B cell (primary cell): ENCODE measurements around the gene NTM. TPM values are rescaled to one million over a fixed set of nuclear protein-coding genes. Genes with fewer than 3 reads are reported as not detected.

Experiments used
- ATAC-seq: fragments of 200-7000 bp; cut with Tn5 transposase; one replicate; pipeline ENCODE4 v1.10.0; 2021; ENCODE audit warnings: low read depth, mild to moderate bottlenecking, moderate number of reproducible peaks, moderate library complexity
- CTCF ChIA-PET: fragments of 350-600 bp; sonication (Branson Sonifier 250); formaldehyde crosslinking; loops from one replicate; lab custom pipeline; 2021; ENCODE audit warnings: antibody characterized with exemption, inconsistent platforms; lab: Charles Lee
- POLR2A ChIA-PET: fragments of 350-600 bp; sonication (Branson Sonifier 250); formaldehyde crosslinking; loops from one replicate; lab custom pipeline; 2021; ENCODE audit warnings: antibody characterized with exemption; lab: Charles Lee
- DNase-seq: peaks from one replicate; pipeline ENCODE4 v3.0.0; 2013
- H2AFZ ChIP-seq: 2 replicates; pipeline ENCODE4 v1.6.1; 2012; ENCODE audit warnings: mild to moderate bottlenecking, low read depth, low read length; ENCODE audit not compliant: insufficient read depth, poor library complexity, severe bottlenecking
- H3K27ac ChIP-seq, 2 donors: 1 replicate in 1 of 2; 2 replicates in 1 of 2; pipeline ENCODE4 v1.5.1; 2012 to 2013; ENCODE audit warnings: low read length in 2 of 2, mild to moderate bottlenecking in 2 of 2, moderate library complexity in 1 of 2
- H3K27me3 ChIP-seq, 4 experiments: fragments of 200-600 bp in 1 of 4; sonication (generic) in 1 of 4; replicated peaks in 1 of 4; 1 replicate in 2 of 4; 2 replicates in 2 of 4; pipeline versions ENCODE4 v1.6.1 to v1.7.0; 2013 to 2016; ENCODE audit warnings: low read length in 3 of 4, mild to moderate bottlenecking in 2 of 4, mixed read lengths in 1 of 4, moderate library complexity in 1 of 4; ENCODE audit not compliant: insufficient read depth in 4 of 4, control insufficient read depth in 3 of 4; ENCODE audit errors: control extremely low read depth in 1 of 4
- H3K36me3 ChIP-seq, 2 experiments: replicated peaks in 1 of 2; 1 replicate in 1 of 2; 2 replicates in 1 of 2; pipeline versions ENCODE4 v1.6.1 to v1.7.1; 2013; ENCODE audit warnings: low read length in 1 of 2; ENCODE audit not compliant: insufficient read depth in 2 of 2, control insufficient read depth in 1 of 2; ENCODE audit errors: control extremely low read depth in 1 of 2, extremely low read depth in 1 of 2
- H3K4me1 ChIP-seq, 2 donors: fragments of 200-600 bp in 1 of 2; sonication (generic) in 1 of 2; 1 replicate in 1 of 2; 2 replicates in 1 of 2; pipeline versions ENCODE4 v1.5.1 to v1.6.1; 2013 to 2017; ENCODE audit warnings: low read length in 2 of 2; ENCODE audit not compliant: control insufficient read depth in 2 of 2, insufficient read depth in 2 of 2
- H3K4me2 ChIP-seq: replicated peaks from 2 replicates; pipeline ENCODE3; 2012; ENCODE audit warnings: mild to moderate bottlenecking, low read depth, low read length; ENCODE audit not compliant: poor library complexity, severe bottlenecking
- H3K4me3 ChIP-seq, 5 experiments: fragments of 200-600 bp in 1 of 5; sonication (generic) in 1 of 5; 1 replicate in 3 of 5; 2 replicates in 2 of 5; pipeline versions ENCODE4 v1.5.1 to v1.7.0; 2011 to 2016; ENCODE audit warnings: low read length in 4 of 5, mild to moderate bottlenecking in 4 of 5, low read depth in 2 of 5, control low read depth in 1 of 5, moderate library complexity in 1 of 5; ENCODE audit not compliant: insufficient read depth in 1 of 5; ENCODE audit errors: control extremely low read depth in 1 of 5, extremely low read depth in 1 of 5
- H3K79me2 ChIP-seq: fragments of 200-600 bp; sonication (generic); one replicate; pipeline ENCODE4 v1.6.0; 2016; ENCODE audit warnings: low read length; ENCODE audit not compliant: control insufficient read depth, insufficient read depth
- H3K9ac ChIP-seq: fragments of 200-600 bp; sonication (generic); 2 replicates; pipeline ENCODE4 v1.6.1; 2017; ENCODE audit warnings: mild to moderate bottlenecking, low read length, moderate library complexity
- H3K9me3 ChIP-seq, 3 donors: one replicate each; pipeline versions ENCODE4 v1.6.1 to v1.7.1; 2013; ENCODE audit warnings: low read length in 2 of 3; ENCODE audit not compliant: control insufficient read depth in 2 of 3, insufficient read depth in 1 of 3; ENCODE audit errors: control extremely low read depth in 1 of 3
- H4K20me1 ChIP-seq: 2 replicates; pipeline ENCODE4 v1.6.0; 2012; ENCODE audit warnings: mild to moderate bottlenecking, low read length; ENCODE audit not compliant: insufficient read depth, control insufficient read depth, poor library complexity, severe bottlenecking
- H3K27ac Mint-ChIP-seq: one replicate; pipeline ENCODE4 v1.8.0; 2021; ENCODE audit warnings: mixed read lengths
- H3K27me3 Mint-ChIP-seq: one replicate; pipeline ENCODE4 v1.8.0; 2021; ENCODE audit warnings: mixed read lengths
- H3K4me1 Mint-ChIP-seq: one replicate; pipeline ENCODE4 v1.8.0; 2021; ENCODE audit warnings: mixed read lengths
- H3K4me3 Mint-ChIP-seq: one replicate; pipeline ENCODE4 v1.8.0; 2021; ENCODE audit warnings: mixed read lengths
- H3K9me3 Mint-ChIP-seq: one replicate; pipeline ENCODE4 v1.8.0; 2022; ENCODE audit warnings: mixed read lengths; ENCODE audit not compliant: insufficient read depth
- CTCF ChIP-seq: fragments of 200-600 bp; IDR thresholded peaks from one replicate; pipeline ENCODE4 v1.8.0; 2022; ENCODE audit warnings: antibody characterized with exemption, mild to moderate bottlenecking
- EZH2 ChIP-seq: IDR thresholded peaks from 2 replicates; pipeline ENCODE4 v1.6.1; 2012; ENCODE audit warnings: borderline replicate concordance, low read depth, mild to moderate bottlenecking, moderate library complexity, low read length; ENCODE audit not compliant: insufficient read depth, poor library complexity, severe bottlenecking
- WGBS: methylation state at CpG from one replicate; pipeline ENCODE4 v1.1.5; 2013; ENCODE audit warnings: missing lambda C conversion rate; ENCODE audit not compliant: insufficient coverage; 5-methylcytosine and 5-hydroxymethylcytosine counted together
- intact Hi-C: fragments of 100-400 bp; cut with micrococcal nuclease; formaldehyde crosslinking; loops from one replicate; pipeline ENCODE4 v1.10.0; 2022
- polyA plus RNA-seq: library from polyadenylated mRNA; depleted of rRNA; stranded (reverse); fragments of >200 nt; gene quantifications from 2 replicates; pipeline ENCODE4 v1.2.3, GENCODE V29; 2012
- total RNA-seq, 2 donors: library from RNA; stranded (reverse); fragments of 120-200 nt in 1 of 2; gene quantifications; 1 replicate in 1 of 2; 2 replicates in 1 of 2; pipeline versions ENCODE4 v1.2.3 to v1.2.4, GENCODE V29; 2013 to 2022

Gene NTM
- total and polyA plus RNA-seq, 2 donors (not counting 1 experiment from before 2014, with no cell fraction given), result not detected

- intact Hi-C loops, result no loop called here
- WGBS, result 19% methylated on average over 21 of the region's 21 CpGs
- no peak overlapping the region for H3K4me3 ChIP-seq
- H3K9me3 Mint-ChIP-seq, result no peaks in the 10 kb centered on the region
- no peak overlapping the region for H3K4me2 ChIP-seq
- H4K20me1 ChIP-seq, result no peaks in the 10 kb centered on the region
- no peak for TF ChIP-seq EZH2
- no peak for TF ChIP-seq CTCF
- H3K9me3 ChIP-seq, result peaks cover 0 to 3% (median 0%) of the 10 kb centered on the region in 3 donors
- H3K27ac ChIP-seq, result no peak overlapping the region
- ChIA-PET POLR2A (no interaction called here), CTCF (no interaction called here)
- DNase-seq (no peak), ATAC-seq (no peak)
- no peak overlapping the region for H3K27ac Mint-ChIP-seq
- peaks cover 0 to 21% (median 3%) of the 10 kb centered on the region in 4 experiments for H3K27me3 ChIP-seq
- H3K4me1 Mint-ChIP-seq, result no peaks in the 10 kb centered on the region
- no peak overlapping the region for H2AFZ ChIP-seq
- peaks cover 37% of the 10 kb centered on the region for H3K27me3 Mint-ChIP-seq
- H3K4me1 ChIP-seq, result no peaks in the 10 kb centered on the region
- H3K9ac ChIP-seq, result no peak overlapping the region
- H3K4me3 Mint-ChIP-seq, result no peak overlapping the region
- no peaks in the 10 kb centered on the region for H3K79me2 ChIP-seq
- no peaks in the 10 kb centered on the region for H3K36me3 ChIP-seq
Observed at GRCh38 chr11:131910178-131910522, 539.7 kb downstream of the NTM start.

- Histone ChIP-seq H3K9ac (no peak overlapping the region), H3K36me3 (no peaks in the 10 kb centered on the region), H3K9me3 (peaks cover 0 to 3% (median 0%) of the 10 kb centered on the region in 3 donors), H2AFZ (no peak overlapping the region), H3K79me2 (no peaks in the 10 kb centered on the region), H3K4me2 (no peak overlapping the region), H3K4me1 (no peaks in the 10 kb centered on the region), H3K27ac (no peak overlapping the region), H3K4me3 (no peak overlapping the region), H4K20me1 (no peaks in the 10 kb centered on the region), H3K27me3 (peaks cover 0 to 21% (median 3%) of the 10 kb centered on the region in 4 experiments)
- no peaks in the 10 kb centered on the region for H3K9me3 Mint-ChIP-seq
- ATAC-seq (no peak), DNase-seq (no peak)
- no peak overlapping the region for H3K27ac Mint-ChIP-seq
- POLR2A ChIA-PET, result no interaction called here
- CTCF ChIA-PET, result no interaction called here
- TF ChIP-seq EZH2 (no peak), CTCF (no peak)
- H3K4me1 Mint-ChIP-seq, result no peaks in the 10 kb centered on the region
- peaks cover 37% of the 10 kb centered on the region for H3K27me3 Mint-ChIP-seq
- no peak overlapping the region for H3K4me3 Mint-ChIP-seq
- 6% methylated on average over 95 of the region's 105 CpGs for WGBS
- intact Hi-C loops, result no loop called here
Observed at GRCh38 chr11:131910523-131911387, 540.3 kb downstream of the NTM start.
